ACC112 (cell line): ENCODE results near the gene NCF4.

Experiments used
- H2AFZ ChIP-seq: fragments of 200-600 bp; sonication (generic); one replicate; pipeline ENCODE4 v1.6.0; 2017; ENCODE audit warnings: antibody characterized with exemption, low read length; ENCODE audit not compliant: unreplicated experiment
- H3K27ac ChIP-seq: fragments of 200-600 bp; sonication (generic); 2 replicates; pipeline ENCODE4 v1.5.1; 2014; ENCODE audit warnings: low read depth, mild to moderate bottlenecking, antibody characterized with exemption, low read length, moderate library complexity
- H3K27me3 ChIP-seq: fragments of 200-600 bp; sonication (generic); 2 replicates; pipeline ENCODE4 v1.6.1; 2014; ENCODE audit warnings: mild to moderate bottlenecking, antibody characterized with exemption, low read length, moderate library complexity, mixed read lengths; ENCODE audit not compliant: insufficient read depth
- H3K36me3 ChIP-seq: fragments of 200-600 bp; sonication (generic); 2 replicates; pipeline ENCODE4 v1.6.1; 2016; ENCODE audit warnings: mild to moderate bottlenecking, antibody characterized with exemption, low read length, moderate library complexity, mixed read lengths; ENCODE audit not compliant: insufficient read depth
- H3K4me1 ChIP-seq: fragments of 200-600 bp; sonication (generic); one replicate; pipeline ENCODE4 v1.6.1; 2016; ENCODE audit warnings: low read length, mixed read lengths; ENCODE audit not compliant: insufficient read depth, unreplicated experiment, control insufficient read depth
- H3K4me3 ChIP-seq: fragments of 200-600 bp; sonication (generic); 2 replicates; pipeline ENCODE4 v1.5.1; 2014; ENCODE audit warnings: mild to moderate bottlenecking, low read depth, low read length
- H3K79me2 ChIP-seq: fragments of 200-600 bp; sonication (generic); one replicate; pipeline ENCODE4 v1.6.0; 2016; ENCODE audit warnings: low read length; ENCODE audit not compliant: control insufficient read depth, unreplicated experiment, insufficient read depth

NCF4 gene

GRCh38 chr22:36898690-36899089 lies 37.9 kb downstream of the NCF4 start:
- H2AFZ ChIP-seq: no peak overlapping the region
- H3K27me3 ChIP-seq: peaks cover 40% of the 10 kb centered on the region
- H3K27ac ChIP-seq: no peak overlapping the region
- no peaks in the 10 kb centered on the region for H3K36me3 ChIP-seq
- H3K4me1 ChIP-seq: no peaks in the 10 kb centered on the region
- no peaks in the 10 kb centered on the region for H3K79me2 ChIP-seq
- H3K4me3 ChIP-seq: no peak overlapping the region

- Histone ChIP-seq H2AFZ (no peak overlapping the region), H3K27me3 (peaks cover 38% of the 10 kb centered on the region), H3K4me1 (no peaks in the 10 kb centered on the region), H3K4me3 (no peak overlapping the region), H3K36me3 (no peaks in the 10 kb centered on the region), H3K27ac (no peak overlapping the region), H3K79me2 (no peaks in the 10 kb centered on the region)
These were observed 38.7 kb downstream of the NCF4 start for GRCh38 chr22:36899498-36899897.

- no peak overlapping the region for H2AFZ ChIP-seq
These were observed 39.4 kb downstream of the NCF4 start for GRCh38 chr22:36900225-36900624.

GRCh38 chr22:36900880-36901279 lies 40.1 kb downstream of the NCF4 start:
- Histone ChIP-seq H3K27me3 (peaks cover 24% of the 10 kb centered on the region), H3K36me3 (no peaks in the 10 kb centered on the region), H3K27ac (no peak overlapping the region), H3K4me1 (no peaks in the 10 kb centered on the region), H3K79me2 (no peaks in the 10 kb centered on the region), H2AFZ (no peak overlapping the region), H3K4me3 (no peak overlapping the region)

More at GRCh38 chr22:36900225-36900624, 39.4 kb downstream of the NCF4 start:
- H3K27ac ChIP-seq: no peak overlapping the region
- no peaks in the 10 kb centered on the region for H3K4me1 ChIP-seq
- no peak overlapping the region for H3K4me3 ChIP-seq
- no peaks in the 10 kb centered on the region for H3K36me3 ChIP-seq
- H3K27me3 ChIP-seq: peaks cover 31% of the 10 kb centered on the region
- H3K79me2 ChIP-seq: no peaks in the 10 kb centered on the region

GRCh38 chr22:36901411-36902142 lies 40.8 kb downstream of the NCF4 start:
- peaks cover 23% of the 10 kb centered on the region for H3K27me3 ChIP-seq
- no peak overlapping the region for H2AFZ ChIP-seq
- H3K79me2 ChIP-seq: no peaks in the 10 kb centered on the region
- H3K36me3 ChIP-seq: no peaks in the 10 kb centered on the region
- no peak overlapping the region for H3K4me3 ChIP-seq
- no peaks in the 10 kb centered on the region for H3K4me1 ChIP-seq
- H3K27ac ChIP-seq: no peak overlapping the region

GRCh38 chr22:36902143-36902926 lies 41.5 kb downstream of the NCF4 start:
- no peak overlapping the region for H3K27ac ChIP-seq

GRCh38 chr22:36904260-36904880 lies 43.6 kb downstream of the NCF4 start:
- Histone ChIP-seq H3K27ac (no peak overlapping the region), H3K27me3 (peaks cover 12% of the 10 kb centered on the region; the same call in 1 of the 2 replicates), H3K4me1 (no peaks in the 10 kb centered on the region), H3K79me2 (no peaks in the 10 kb centered on the region), H3K36me3 (no peaks in the 10 kb centered on the region), H2AFZ (no peak overlapping the region), H3K4me3 (no peak overlapping the region)

More at GRCh38 chr22:36902143-36902926, 41.5 kb downstream of the NCF4 start:
- H3K79me2 ChIP-seq: no peaks in the 10 kb centered on the region
- no peaks in the 10 kb centered on the region for H3K4me1 ChIP-seq
- no peaks in the 10 kb centered on the region for H3K36me3 ChIP-seq
- H3K4me3 ChIP-seq: no peak overlapping the region
- H2AFZ ChIP-seq: no peak overlapping the region
- peaks cover 17% of the 10 kb centered on the region for H3K27me3 ChIP-seq

GRCh38 chr22:36907253-36908195 lies 46.7 kb downstream of the NCF4 start:
- H3K79me2 ChIP-seq: no peaks in the 10 kb centered on the region
- no peak overlapping the region for H2AFZ ChIP-seq
- no peaks in the 10 kb centered on the region for H3K36me3 ChIP-seq
- H3K27ac ChIP-seq: no peak overlapping the region
- no peaks in the 10 kb centered on the region for H3K4me1 ChIP-seq
- H3K27me3 ChIP-seq: peaks cover 27% of the 10 kb centered on the region
- no peak overlapping the region for H3K4me3 ChIP-seq

GRCh38 chr22:36910461-36910860 lies 49.7 kb downstream of the NCF4 start:
- no peak overlapping the region for H3K4me3 ChIP-seq
- no peak overlapping the region for H2AFZ ChIP-seq
- no peaks in the 10 kb centered on the region for H3K4me1 ChIP-seq
- no peaks in the 10 kb centered on the region for H3K79me2 ChIP-seq
- H3K36me3 ChIP-seq: no peaks in the 10 kb centered on the region
- no peak overlapping the region for H3K27ac ChIP-seq
- H3K27me3 ChIP-seq: peaks cover 27% of the 10 kb centered on the region
